ENCODE results near the gene CHRNA4.

The CHRNA4 gene

DNA sequence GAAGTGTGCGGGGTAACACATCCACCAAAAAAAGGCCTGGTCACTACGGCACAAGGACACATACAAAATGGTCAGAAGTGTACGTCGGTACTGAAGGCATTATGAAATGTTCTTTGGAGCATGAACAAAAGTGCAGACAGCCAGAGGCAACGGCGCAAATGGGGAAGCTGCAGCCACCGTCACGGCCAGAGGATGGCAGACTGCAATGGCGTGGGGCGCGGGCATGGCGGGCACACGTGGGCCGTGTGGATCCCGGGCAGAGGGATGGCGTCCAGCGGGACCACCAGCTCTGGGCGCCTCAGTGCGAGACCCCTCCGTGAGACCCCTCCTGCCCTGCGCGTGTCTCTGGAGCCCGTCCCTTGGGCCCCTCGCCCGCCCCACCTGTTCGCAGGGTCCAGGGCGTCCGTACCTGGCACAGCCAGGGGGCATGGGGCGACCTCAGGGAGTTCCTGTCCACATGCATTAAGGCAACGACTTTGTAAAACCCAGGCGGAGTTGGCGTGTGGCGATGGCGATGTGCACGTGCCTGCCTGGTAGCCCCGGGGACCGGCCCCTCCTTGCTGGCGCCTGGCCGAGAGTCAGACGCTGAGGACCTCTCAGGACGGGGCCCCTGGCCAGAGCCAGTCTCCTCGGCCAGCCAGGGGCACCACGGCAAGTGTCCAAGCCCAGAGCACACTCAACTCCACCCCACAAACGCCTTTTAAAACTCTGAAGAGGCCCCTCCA is 39.5 kb upstream of the CHRNA4 start:
- no peak for TF ChIP-seq REST (IDR thresholded peaks at IDR 0.05; ENCODE audit: insufficient read depth in 1 of 2, low read depth in 2 of 2, low read length in 2 of 2)
- TF ChIP-seq FOXP2 (optimal IDR thresholded peaks at IDR 0.05; ENCODE audit: borderline replicate concordance, extremely low read depth, extremely low read length, insufficient read depth) = no peak
- no peak for TF ChIP-seq SIN3A (IDR thresholded peaks at IDR 0.05; ENCODE audit: borderline replicate concordance, insufficient read depth, low read length)
- no peak for TF ChIP-seq POLR2AphosphoS5 (IDR thresholded peaks at IDR 0.05; ENCODE audit: low read depth, low read length)
- no peak for TF ChIP-seq TAF1 (IDR thresholded peaks at IDR 0.05; ENCODE audit: borderline replicate concordance, insufficient read depth, low read length)

DNA sequence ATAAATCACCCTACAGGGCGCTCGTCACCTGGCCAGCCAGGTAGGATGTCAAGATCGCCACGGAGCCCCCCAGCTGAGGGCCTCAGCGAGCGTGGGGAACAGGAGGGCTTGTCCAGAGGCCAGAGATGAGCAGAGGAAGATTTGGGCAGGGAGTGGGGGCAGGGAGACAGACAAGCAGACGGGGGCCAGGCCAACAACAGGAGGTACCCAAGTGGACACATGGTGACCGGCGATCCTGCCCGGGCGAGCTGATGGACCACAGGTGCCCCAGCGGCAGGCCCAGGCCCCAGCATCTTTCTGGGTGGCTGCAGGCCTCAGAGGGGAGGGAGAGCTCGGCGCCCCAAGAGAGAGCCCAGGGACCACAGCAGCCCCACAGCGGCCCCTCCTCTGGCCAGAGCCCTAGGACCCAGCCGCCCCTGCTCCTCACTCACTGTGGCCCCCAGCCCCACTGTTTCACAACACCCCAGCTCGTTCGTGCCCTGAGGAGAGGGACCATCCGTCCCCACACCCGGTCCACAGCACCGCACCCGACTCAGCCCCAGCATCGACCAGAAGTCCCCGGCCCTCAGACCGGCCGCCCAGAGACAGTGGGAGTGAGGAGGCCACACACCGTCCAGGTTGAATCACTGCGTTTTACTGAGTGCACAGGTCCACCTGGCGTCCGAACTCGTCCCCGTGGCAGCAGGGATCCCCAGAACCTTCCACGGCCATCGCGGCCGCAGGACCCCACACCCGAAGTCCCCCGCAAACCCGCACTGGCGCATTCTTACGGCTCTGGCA is 38.6 kb upstream of the CHRNA4 start:
- TF ChIP-seq REST (IDR thresholded peaks at IDR 0.05; ENCODE audit: insufficient read depth in 1 of 2, low read depth in 2 of 2, low read length in 2 of 2) = no peak
- TF ChIP-seq SIN3A (IDR thresholded peaks at IDR 0.05; ENCODE audit: borderline replicate concordance, insufficient read depth, low read length) = no peak
- TF ChIP-seq FOXP2 (optimal IDR thresholded peaks at IDR 0.05; ENCODE audit: borderline replicate concordance, extremely low read depth, extremely low read length, insufficient read depth) = no peak
- TF ChIP-seq TAF1 (IDR thresholded peaks at IDR 0.05; ENCODE audit: borderline replicate concordance, insufficient read depth, low read length) = no peak
- no peak for TF ChIP-seq POLR2AphosphoS5 (IDR thresholded peaks at IDR 0.05; ENCODE audit: low read depth, low read length)

DNA sequence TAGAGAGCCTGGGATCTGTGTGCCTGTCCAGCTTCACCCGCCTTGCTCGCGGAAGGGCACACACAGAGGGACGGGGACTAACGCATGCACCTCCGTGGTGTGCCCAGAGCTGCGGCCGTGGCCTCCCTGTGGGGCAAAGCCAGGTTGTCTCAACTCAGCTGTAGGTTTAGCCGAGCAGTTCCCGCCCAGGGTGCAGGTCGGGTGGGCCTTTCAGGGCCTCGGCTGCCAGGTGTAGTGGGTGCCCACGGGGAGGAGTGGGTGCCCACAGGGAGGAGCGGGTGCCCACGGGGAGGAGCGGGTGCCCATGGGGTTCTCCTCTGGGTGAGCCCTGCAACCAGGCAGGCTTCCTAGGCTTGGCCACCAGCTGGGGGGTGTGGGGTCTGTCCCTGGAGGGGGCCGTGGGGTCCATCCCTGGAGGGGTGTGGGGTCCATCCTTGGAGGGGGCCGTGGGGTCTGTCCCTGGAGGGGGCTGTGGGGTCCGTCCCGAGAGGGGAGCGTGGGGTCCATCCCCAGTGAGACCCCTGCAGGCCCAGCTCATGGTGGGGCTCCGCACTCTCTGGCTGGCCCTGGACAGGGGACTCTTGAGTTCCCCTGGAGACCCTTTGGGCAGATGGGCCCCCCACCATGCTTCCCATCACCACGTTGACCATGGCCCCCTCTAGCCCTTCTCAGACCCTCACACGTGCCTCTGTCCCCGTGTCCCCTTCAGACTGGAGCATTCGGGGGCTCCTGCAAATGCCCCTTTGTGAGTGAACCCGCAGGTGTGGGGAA is 37.8 kb upstream of the CHRNA4 start:
- no peak for TF ChIP-seq POLR2AphosphoS5 (IDR thresholded peaks at IDR 0.05; ENCODE audit: low read depth, low read length)

- TF ChIP-seq TAF1 (IDR thresholded peaks at IDR 0.05; ENCODE audit: borderline replicate concordance, insufficient read depth, low read length) (no peak), SIN3A (IDR thresholded peaks at IDR 0.05; ENCODE audit: borderline replicate concordance, insufficient read depth, low read length) (no peak), FOXP2 (optimal IDR thresholded peaks at IDR 0.05; ENCODE audit: borderline replicate concordance, extremely low read depth, extremely low read length, insufficient read depth) (no peak), REST (IDR thresholded peaks at IDR 0.05; ENCODE audit: insufficient read depth in 1 of 2, low read depth in 2 of 2, low read length in 2 of 2) (no peak), POLR2AphosphoS5 (IDR thresholded peaks at IDR 0.05; ENCODE audit: low read depth, low read length) (no peak)
These were observed 36.8 kb upstream of the CHRNA4 start for GRCh38 chr20:63397946-63398450.

DNA sequence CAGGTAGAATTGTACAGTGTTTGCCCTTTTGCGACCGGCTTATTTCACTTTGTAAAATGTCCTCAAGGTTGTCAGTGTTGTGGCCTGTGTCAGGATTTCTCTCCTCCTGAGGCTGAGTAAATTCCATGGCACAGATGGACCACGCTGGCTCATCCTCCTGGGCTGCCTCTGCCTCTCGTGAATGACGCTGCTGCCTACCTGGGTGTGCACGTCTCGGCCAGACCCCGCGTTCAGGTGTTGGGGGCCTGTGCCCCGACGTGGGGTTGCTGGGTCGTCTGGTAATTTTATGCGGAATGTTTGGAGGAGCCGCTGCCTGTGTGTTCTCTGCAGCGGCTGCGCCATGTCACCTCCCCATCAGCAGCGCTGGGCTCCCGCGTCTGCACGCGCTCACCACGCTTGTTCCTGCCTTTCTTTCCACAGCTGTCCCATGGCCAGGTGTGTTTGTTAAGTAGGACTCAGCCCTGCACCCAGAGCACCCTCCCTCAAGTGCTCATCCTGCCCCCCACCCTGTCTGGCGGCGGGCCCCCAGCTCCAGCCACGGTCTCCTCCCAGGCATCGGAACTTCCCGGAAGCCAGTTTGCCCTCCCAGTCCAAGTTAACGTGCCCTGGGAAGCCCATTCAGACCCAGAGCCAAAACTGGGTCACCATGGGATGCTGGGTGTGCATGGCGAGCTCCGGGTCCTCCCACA is 36.1 kb upstream of the CHRNA4 start:
- TF ChIP-seq REST (IDR thresholded peaks at IDR 0.05; ENCODE audit: insufficient read depth in 1 of 2, low read depth in 2 of 2, low read length in 2 of 2) (no peak), POLR2AphosphoS5 (IDR thresholded peaks at IDR 0.05; ENCODE audit: low read depth, low read length) (no peak), FOXP2 (optimal IDR thresholded peaks at IDR 0.05; ENCODE audit: borderline replicate concordance, extremely low read depth, extremely low read length, insufficient read depth) (no peak), TAF1 (IDR thresholded peaks at IDR 0.05; ENCODE audit: borderline replicate concordance, insufficient read depth, low read length) (no peak), SIN3A (IDR thresholded peaks at IDR 0.05; ENCODE audit: borderline replicate concordance, insufficient read depth, low read length) (no peak)

Measured in PFSK-1 (cell line).